Measurements from ENCODE around the gene C16orf92.

Gene C16orf92

GRCh38 chr16:29995324-29995910 is 27.6 kb upstream of the C16orf92 start, which contains the start of gene HIRIP3:
Gene HIRIP3, minus strand, starts transcription at chr16:29995617. Its CDS starts 12 bp downstream, at chr16:29995605.
- no peaks in the 10 kb centered on the region for H3K9me3 Mint-ChIP-seq
- peaks cover 5% of the 10 kb centered on the region for H3K36me3 Mint-ChIP-seq
- peak within 1 kb of the TSS; percentile 99 for H3K4me3 Mint-ChIP-seq
- H3K27ac Mint-ChIP-seq: peak within 1 kb of the TSS; percentile 96
- H3K27me3 Mint-ChIP-seq: no peaks in the 10 kb centered on the region
- H3K4me1 Mint-ChIP-seq: peaks cover 43% of the 10 kb centered on the region

- H3K9me3 Mint-ChIP-seq: no peaks in the 10 kb centered on the region
- peak within 1 kb of the TSS; percentile 99 for H3K4me3 Mint-ChIP-seq
- H3K27me3 Mint-ChIP-seq: no peaks in the 10 kb centered on the region
- peak within 1 kb of the TSS; percentile 96 for H3K27ac Mint-ChIP-seq
- peaks cover 5% of the 10 kb centered on the region for H3K36me3 Mint-ChIP-seq
- peaks cover 43% of the 10 kb centered on the region for H3K4me1 Mint-ChIP-seq
Measured at GRCh38 chr16:29995911-29996765, 26.9 kb upstream of the C16orf92 start, which contains the start of gene INO80E. Gene INO80E, plus strand, starts transcription at chr16:29996241. Its CDS starts 70 bp downstream, at chr16:29996311.

DNA sequence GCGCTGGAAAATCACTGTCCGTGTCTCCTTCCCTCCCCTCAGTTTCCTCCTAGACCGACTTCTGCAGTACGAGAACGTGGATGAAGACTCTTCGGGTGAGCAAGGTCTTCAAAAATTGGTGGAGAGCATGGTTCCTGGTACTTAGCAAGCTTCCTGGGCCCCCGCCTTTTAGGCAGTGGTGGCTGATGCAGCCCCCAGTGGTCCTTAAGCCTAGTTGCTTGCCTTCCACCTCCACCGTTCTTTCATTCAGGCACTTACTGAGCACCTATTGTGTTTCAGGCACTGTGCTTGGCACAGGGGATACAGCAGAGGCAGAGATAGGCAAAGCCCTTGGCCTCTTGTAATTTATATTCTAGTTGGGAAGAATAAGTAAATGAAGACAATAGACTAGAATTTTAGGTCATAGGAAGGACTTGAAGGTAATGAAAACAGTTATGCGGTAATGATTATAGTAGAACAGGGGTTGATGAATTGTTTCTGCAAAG is 26.2 kb upstream of the C16orf92 start:
- H3K36me3 Mint-ChIP-seq: peaks cover 5% of the 10 kb centered on the region
- peak overlapping the region; percentile 99 for H3K4me3 Mint-ChIP-seq
- peaks cover 43% of the 10 kb centered on the region for H3K4me1 Mint-ChIP-seq
- H3K27ac Mint-ChIP-seq: peak overlapping the region; percentile 96
- H3K27me3 Mint-ChIP-seq: no peaks in the 10 kb centered on the region
- no peaks in the 10 kb centered on the region for H3K9me3 Mint-ChIP-seq

- H3K4me1 Mint-ChIP-seq: peaks cover 34% of the 10 kb centered on the region
Measured at GRCh38 chr16:29999605-30000004, 23.4 kb upstream of the C16orf92 start.

DNA sequence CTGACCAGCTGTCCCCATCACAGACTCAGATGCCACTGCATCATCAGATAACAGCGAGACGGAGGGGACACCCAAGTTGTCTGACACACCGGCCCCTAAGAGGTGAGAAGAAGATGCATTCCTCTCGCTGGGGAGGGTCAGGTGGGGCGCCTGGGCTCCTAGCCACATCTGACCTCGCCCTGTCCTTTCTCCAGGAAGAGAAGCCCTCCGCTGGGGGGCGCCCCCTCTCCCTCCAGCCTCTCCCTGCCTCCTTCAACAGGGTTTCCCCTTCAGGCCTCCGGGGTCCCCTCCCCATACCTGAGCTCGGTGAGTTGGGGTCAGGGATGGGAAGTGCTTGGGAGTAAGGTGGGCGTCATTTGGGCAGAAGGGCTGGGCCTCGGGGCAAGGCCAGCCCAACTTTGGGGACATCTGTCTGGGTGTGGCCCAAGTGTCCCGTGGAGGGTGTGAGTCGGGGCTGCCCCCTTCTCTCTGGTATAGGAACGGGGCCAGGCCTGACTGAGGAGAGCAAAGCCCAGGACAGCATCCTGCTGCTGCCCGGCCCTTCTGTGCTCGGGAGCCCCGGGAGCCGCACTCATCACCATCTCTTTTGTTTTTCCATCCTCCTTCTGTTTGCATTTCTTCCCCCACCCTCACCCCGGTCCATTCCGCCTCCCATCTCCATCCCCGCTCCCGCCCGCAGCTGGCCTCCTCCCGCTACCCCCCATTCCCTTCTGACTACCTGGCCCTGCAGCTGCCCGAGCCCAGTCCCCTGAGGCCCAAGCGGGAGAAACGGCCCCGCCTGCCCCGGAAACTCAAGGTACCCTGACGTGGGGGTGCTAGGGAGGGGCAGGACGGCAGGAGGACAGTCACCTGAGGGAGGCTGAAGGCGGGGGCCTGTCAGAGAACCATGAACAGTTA is 22.0 kb upstream of the C16orf92 start:
- Mint-ChIP-seq H3K4me1 (peaks cover 28% of the 10 kb centered on the region), H3K27me3 (no peaks in the 10 kb centered on the region), H3K36me3 (no peaks in the 10 kb centered on the region), H3K27ac (no peak overlapping the region), H3K4me3 (no peak overlapping the region), H3K9me3 (no peaks in the 10 kb centered on the region)

More at GRCh38 chr16:29999605-30000004, 23.4 kb upstream of the C16orf92 start:
- Mint-ChIP-seq H3K4me3 (no peak overlapping the region), H3K27ac (no peak overlapping the region), H3K36me3 (no peaks in the 10 kb centered on the region), H3K9me3 (no peaks in the 10 kb centered on the region), H3K27me3 (no peaks in the 10 kb centered on the region)

DNA sequence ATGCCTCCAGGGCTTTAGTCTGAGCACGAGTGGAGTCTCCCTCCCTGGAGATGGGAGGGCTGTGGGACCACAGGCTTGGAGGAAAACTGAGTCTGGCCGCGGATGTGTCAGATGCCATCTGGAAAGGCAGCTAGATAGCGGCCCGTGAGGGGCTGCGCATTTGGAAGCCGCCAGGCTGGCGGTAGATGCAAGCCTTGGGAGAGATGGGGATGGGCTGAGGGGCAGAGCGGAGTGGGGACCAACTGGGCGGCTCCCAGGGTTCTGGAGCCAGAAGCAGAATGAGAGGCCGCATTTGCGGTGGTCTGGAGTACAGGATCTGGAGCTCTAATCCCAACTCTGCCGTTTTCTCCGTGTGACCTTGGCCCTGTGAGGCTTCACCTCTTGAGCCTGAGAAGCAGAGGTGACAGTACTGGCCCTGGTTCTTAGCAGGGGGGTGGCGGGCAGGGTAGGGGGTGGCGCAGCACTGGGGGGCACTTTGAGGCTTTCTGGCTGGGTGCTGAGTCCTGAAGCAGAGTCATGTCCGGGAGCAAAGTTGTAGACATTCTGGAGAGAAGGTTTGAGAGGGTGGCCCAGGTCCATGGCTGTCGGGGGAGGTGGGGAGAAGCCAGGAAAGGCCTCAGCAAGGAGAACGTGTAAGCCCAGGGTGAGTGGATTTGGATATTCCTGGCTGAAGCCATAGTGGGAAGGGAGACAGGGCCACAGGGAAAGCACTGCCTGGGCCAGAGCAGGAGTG is 20.2 kb upstream of the C16orf92 start:
- H3K27ac Mint-ChIP-seq: peak overlapping the region; percentile 61
- no peaks in the 10 kb centered on the region for H3K27me3 Mint-ChIP-seq
- H3K4me1 Mint-ChIP-seq: peaks cover 15% of the 10 kb centered on the region
- no peak overlapping the region for H3K4me3 Mint-ChIP-seq
- H3K9me3 Mint-ChIP-seq: no peaks in the 10 kb centered on the region
- no peaks in the 10 kb centered on the region for H3K36me3 Mint-ChIP-seq

- Mint-ChIP-seq H3K9me3 (no peaks in the 10 kb centered on the region), H3K4me3 (no peak overlapping the region), H3K36me3 (no peaks in the 10 kb centered on the region), H3K27ac (no peak overlapping the region), H3K27me3 (no peaks in the 10 kb centered on the region), H3K4me1 (peaks cover 7% of the 10 kb centered on the region)
Measured at GRCh38 chr16:30003670-30004423, 19.2 kb upstream of the C16orf92 start.

DNA sequence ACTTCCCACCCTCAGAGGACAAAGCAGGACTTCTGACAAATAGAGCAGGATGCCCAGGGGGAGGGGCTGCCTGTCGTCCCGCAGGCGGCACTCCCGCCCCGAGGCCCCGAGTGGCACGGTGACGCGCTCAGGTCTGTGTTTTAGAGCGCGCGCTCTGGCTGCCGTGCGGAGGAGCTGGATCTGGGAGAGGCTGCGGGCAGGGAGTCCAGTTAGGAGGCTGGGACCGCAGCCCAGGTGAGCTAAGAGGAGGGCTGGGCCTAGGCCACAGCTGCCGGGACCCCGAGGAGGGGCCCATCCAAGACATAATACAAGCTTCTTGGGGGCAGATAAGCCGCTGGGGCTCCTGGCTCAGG is 18.6 kb upstream of the C16orf92 start:
- H3K36me3 Mint-ChIP-seq: no peaks in the 10 kb centered on the region
- H3K4me1 Mint-ChIP-seq: peaks cover 2% of the 10 kb centered on the region
- H3K27ac Mint-ChIP-seq: no peak overlapping the region
- no peaks in the 10 kb centered on the region for H3K27me3 Mint-ChIP-seq
- no peak overlapping the region for H3K4me3 Mint-ChIP-seq
- no peaks in the 10 kb centered on the region for H3K9me3 Mint-ChIP-seq

GRCh38 chr16:30004811-30005242 is 18.2 kb upstream of the C16orf92 start:
- no peak overlapping the region for H3K4me3 Mint-ChIP-seq
- H3K27me3 Mint-ChIP-seq: no peaks in the 10 kb centered on the region
- no peak overlapping the region for H3K27ac Mint-ChIP-seq

DNA sequence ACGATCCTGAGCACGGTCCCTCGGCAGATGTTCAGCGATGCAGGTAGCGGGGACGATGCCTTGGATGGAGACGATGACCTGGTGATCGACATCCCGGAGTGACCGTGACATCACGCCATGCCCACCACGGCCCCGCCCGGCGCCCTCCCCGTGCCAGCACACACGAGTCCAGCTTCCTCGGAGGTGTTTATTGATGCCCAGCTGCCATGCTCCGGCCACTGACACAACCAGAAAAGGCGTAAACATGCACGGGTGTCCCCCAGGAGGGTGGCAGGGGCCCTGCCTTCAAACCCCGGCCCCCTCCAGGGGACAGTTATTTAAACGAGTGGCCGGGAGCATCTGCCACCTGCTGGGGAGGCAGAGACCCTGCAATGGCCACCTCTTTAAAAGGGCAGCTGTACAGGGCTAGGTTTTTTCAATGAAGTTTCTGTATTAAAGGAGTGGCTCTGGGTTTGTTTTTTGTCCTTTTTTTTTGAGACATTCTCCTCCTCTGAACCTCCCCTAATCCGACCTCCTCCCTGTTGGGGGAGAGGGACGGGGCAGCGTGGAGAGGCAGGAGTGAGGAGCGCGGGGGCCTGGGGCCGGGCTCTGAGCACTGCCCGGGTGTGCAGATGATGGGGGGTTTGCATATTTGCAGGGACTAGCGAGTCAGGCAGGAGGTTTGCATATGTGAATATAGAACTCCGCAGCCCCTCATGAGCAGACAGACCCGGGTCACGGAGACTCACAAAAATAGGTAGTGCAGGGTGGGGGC is 17.5 kb upstream of the C16orf92 start:
- Mint-ChIP-seq H3K27me3 (peaks cover 2% of the 10 kb centered on the region), H3K4me1 (no peaks in the 10 kb centered on the region), H3K4me3 (no peak overlapping the region), H3K27ac (no peak overlapping the region), H3K9me3 (no peaks in the 10 kb centered on the region), H3K36me3 (no peaks in the 10 kb centered on the region)

More at GRCh38 chr16:30004811-30005242, 18.2 kb upstream of the C16orf92 start:
- Mint-ChIP-seq H3K9me3 (no peaks in the 10 kb centered on the region), H3K4me1 (no peaks in the 10 kb centered on the region), H3K36me3 (no peaks in the 10 kb centered on the region)

- Mint-ChIP-seq H3K36me3 (no peaks in the 10 kb centered on the region), H3K27ac (no peak overlapping the region), H3K9me3 (no peaks in the 10 kb centered on the region), H3K4me1 (no peaks in the 10 kb centered on the region), H3K27me3 (peaks cover 3% of the 10 kb centered on the region), H3K4me3 (no peak overlapping the region)
Measured at GRCh38 chr16:30006095-30006473, 16.9 kb upstream of the C16orf92 start.

DNA sequence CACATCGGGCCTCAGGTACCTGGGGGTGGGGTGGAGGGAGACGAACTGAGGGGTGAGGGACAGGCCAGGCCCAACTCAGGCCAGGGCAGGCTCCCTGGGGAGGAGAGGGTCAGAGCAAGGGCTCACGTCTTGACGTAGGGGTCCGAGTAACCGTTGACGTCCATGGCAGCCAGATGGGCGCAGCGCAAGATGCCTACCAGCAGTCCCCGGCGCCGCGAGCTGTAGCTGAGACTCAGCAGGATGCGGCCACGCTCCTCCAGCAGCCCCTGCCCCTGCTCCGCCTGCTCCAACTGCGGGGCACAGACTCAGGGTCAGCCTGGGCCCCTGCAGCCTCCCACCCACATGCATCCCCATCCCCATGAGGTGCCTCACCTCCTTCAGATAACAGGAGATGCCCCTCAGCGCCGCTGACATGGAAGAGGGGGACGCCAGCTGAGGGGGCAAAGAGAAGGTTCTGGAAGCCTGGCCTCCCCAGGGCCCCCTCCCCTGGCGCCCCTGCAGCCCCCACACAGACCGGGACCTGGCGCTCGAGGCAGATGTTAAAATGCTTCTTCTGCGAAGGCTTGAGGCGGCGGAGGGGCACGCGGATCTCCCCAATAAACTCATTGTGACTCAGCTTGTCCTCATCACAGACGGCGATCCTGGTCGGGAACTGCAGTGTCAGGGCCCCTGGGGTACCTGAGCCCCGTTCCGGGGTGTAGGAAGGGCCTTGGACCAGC is 16.2 kb upstream of the C16orf92 start:
- no peaks in the 10 kb centered on the region for H3K9me3 Mint-ChIP-seq
- no peaks in the 10 kb centered on the region for H3K36me3 Mint-ChIP-seq
- H3K4me3 Mint-ChIP-seq: no peak overlapping the region
- H3K4me1 Mint-ChIP-seq: peaks cover under 1% of the 10 kb centered on the region
- H3K27me3 Mint-ChIP-seq: peaks cover 3% of the 10 kb centered on the region
- H3K27ac Mint-ChIP-seq: no peak overlapping the region

- Mint-ChIP-seq H3K9me3 (no peaks in the 10 kb centered on the region), H3K4me3 (no peak overlapping the region), H3K27me3 (peaks cover 5% of the 10 kb centered on the region), H3K4me1 (peaks cover 5% of the 10 kb centered on the region), H3K27ac (no peak overlapping the region), H3K36me3 (no peaks in the 10 kb centered on the region)
Measured at GRCh38 chr16:30007378-30007895, 15.6 kb upstream of the C16orf92 start.
